Prostate gland (tissue), 2 donors: Measurements from ENCODE around the gene TEX38. TPM values are rescaled to one million over a fixed set of nuclear protein-coding genes. Genes with fewer than 3 reads are reported as not detected.

Experiments used
- DNase-seq: peaks from one replicate; pipeline ENCODE4 v3.0.0-alpha.2; 2019; ENCODE audit warnings: low spot score
- H3K27ac ChIP-seq, 2 donors: fragments of 200-600 bp; sonication (generic); 2 replicates each; pipeline ENCODE4 v1.5.1; 2017 to 2019
- H3K27me3 ChIP-seq: fragments of 200-600 bp; sonication (generic); replicated peaks from 2 replicates; pipeline ENCODE4 v1.5.1; 2019; ENCODE audit not compliant: insufficient read depth
- H3K36me3 ChIP-seq, 2 donors: fragments of 200-600 bp; sonication (generic); 1 replicate in 1 of 2; 2 replicates in 1 of 2; pipeline versions ENCODE4 v1.5.1 to v1.8.1; 2017 to 2019
- H3K4me1 ChIP-seq: fragments of 200-600 bp; sonication (generic); replicated peaks from 2 replicates; pipeline ENCODE4 v1.5.1; 2019
- H3K4me3 ChIP-seq, 2 donors: fragments of 200-600 bp; sonication (generic); 2 replicates each; pipeline ENCODE4 v1.5.1; 2017 to 2019
- H3K9me3 ChIP-seq: fragments of 200-600 bp; sonication (generic); 2 replicates; pipeline ENCODE4 v1.5.1; 2017
- CTCF ChIP-seq, 4 experiments: fragments of 200-600 bp in 2 of 4; fragments of 450-650 bp in 2 of 4; sonication (generic) in 2 of 4; IDR thresholded peaks; 1 replicate in 3 of 4; 2 replicates in 1 of 4; pipeline ENCODE4 v1.5.1; 2016 to 2019; ENCODE audit warnings: antibody characterized with exemption in 4 of 4, mild to moderate bottlenecking in 2 of 4, moderate library complexity in 2 of 4
- POLR2A ChIP-seq: fragments of 450-650 bp; IDR thresholded peaks from one replicate; pipeline ENCODE4 v1.6.1; 2016; ENCODE audit warnings: antibody characterized with exemption, mild to moderate bottlenecking
- POLR2AphosphoS5 ChIP-seq: sonication (generic); formaldehyde crosslinking; IDR thresholded peaks from one replicate; pipeline ENCODE4 v1.6.1; 2017; ENCODE audit warnings: antibody characterized with exemption
- WGBS: methylation state at CpG from one replicate; pipeline ENCODE4 v1.1.5; 2018; 5-methylcytosine and 5-hydroxymethylcytosine counted together
- intact Hi-C: fragments of 100-400 bp; cut with DNase I; formaldehyde crosslinking; loops from one replicate; pipeline ENCODE4 v1.14.2; 2022
- total RNA-seq, 2 donors: library from RNA; depleted of rRNA; stranded (reverse); fragments of >200 nt; gene quantifications; one replicate each; pipeline ENCODE4 v1.1.0, GENCODE V29; 2016

Gene TEX38
- total RNA-seq, 2 donors from 2014 or later = 30.6 TPM; not detected in 1

- H3K4me3 ChIP-seq = no peak overlapping the region
- H3K27me3 ChIP-seq = no peaks in the 10 kb centered on the region
- no peaks in the 10 kb centered on the region for H3K9me3 ChIP-seq
- H3K27ac ChIP-seq = no peak overlapping the region
- WGBS = 90% methylated on average over 3 of the region's 3 CpGs
- no peak for TF ChIP-seq POLR2AphosphoS5
- no peak for TF ChIP-seq POLR2A
- TF ChIP-seq CTCF (IDR thresholded peaks at IDR 0.05) = no peak
- intact Hi-C loops = no loop called here
- DNase-seq = no peak
- peaks cover 0 to 4% of the 10 kb centered on the region in 2 donors for H3K36me3 ChIP-seq
- no peaks in the 10 kb centered on the region for H3K4me1 ChIP-seq
These were observed 32.4 kb downstream of the TEX38 start for GRCh38 chr1:46703927-46704641.

GRCh38 chr1:46705408-46705807 is 33.8 kb downstream of the TEX38 start:
- Histone ChIP-seq H3K27ac (no peak overlapping the region), H3K4me1 (no peaks in the 10 kb centered on the region), H3K27me3 (no peaks in the 10 kb centered on the region), H3K9me3 (no peaks in the 10 kb centered on the region), H3K36me3 (peaks cover 0 to 4% of the 10 kb centered on the region in 2 donors), H3K4me3 (no peak overlapping the region)
- no peak for DNase-seq
- no peak for TF ChIP-seq POLR2A
- TF ChIP-seq CTCF (IDR thresholded peaks at IDR 0.05) = no peak
- no peak for TF ChIP-seq POLR2AphosphoS5
- WGBS = 91% methylated on average over 9 of the region's 9 CpGs
- intact Hi-C loops = no loop called here

GRCh38 chr1:46708121-46708520 is 36.5 kb downstream of the TEX38 start:
- intact Hi-C loops = no loop called here
- 96% methylated on average over 1 of the region's 1 CpG for WGBS
- DNase-seq = no peak
- H3K4me3 ChIP-seq = no peak overlapping the region
- H3K27ac ChIP-seq = no peak overlapping the region
- no peaks in the 10 kb centered on the region for H3K9me3 ChIP-seq
- peaks cover 0 to 4% of the 10 kb centered on the region in 2 donors for H3K36me3 ChIP-seq
- no peak for TF ChIP-seq POLR2AphosphoS5
- TF ChIP-seq CTCF (IDR thresholded peaks at IDR 0.05) = no peak
- no peak for TF ChIP-seq POLR2A
- H3K4me1 ChIP-seq = no peaks in the 10 kb centered on the region
- H3K27me3 ChIP-seq = no peaks in the 10 kb centered on the region

GRCh38 chr1:46714976-46715375 is 43.3 kb downstream of the TEX38 start:
- no peak for DNase-seq
- Histone ChIP-seq H3K4me3 (no peak overlapping the region), H3K27me3 (no peaks in the 10 kb centered on the region), H3K4me1 (peaks cover 8% of the 10 kb centered on the region), H3K9me3 (no peaks in the 10 kb centered on the region), H3K36me3 (peaks cover 5% of the 10 kb centered on the region in 2 donors), H3K27ac (no peak overlapping the region)
- TF ChIP-seq POLR2AphosphoS5 = no peak
- TF ChIP-seq POLR2A = no peak
- TF ChIP-seq CTCF (IDR thresholded peaks at IDR 0.05) = no peak
- 55% methylated on average over 3 of the region's 3 CpGs for WGBS
- intact Hi-C loops = loop anchor here (5.0 to 10.0 kb wide), 2 partner anchors 50 to 113 kb away; partner anchors contain the start of genes ATPAF1 and MKNK1

GRCh38 chr1:46717654-46718053 is 46.0 kb downstream of the TEX38 start:
- Histone ChIP-seq H3K4me1 (peaks cover 8% of the 10 kb centered on the region), H3K27ac (no peak overlapping the region), H3K27me3 (no peaks in the 10 kb centered on the region), H3K36me3 (peaks cover 5% of the 10 kb centered on the region in 2 donors), H3K9me3 (no peaks in the 10 kb centered on the region), H3K4me3 (peak overlapping the region in 1 of 2 donors; percentile 87)
- no peak for DNase-seq
- no peak for TF ChIP-seq POLR2A
- no peak for TF ChIP-seq CTCF (IDR thresholded peaks at IDR 0.05)
- TF ChIP-seq POLR2AphosphoS5 = no peak
- intact Hi-C loops = loop anchor here (2.0 to 10.0 kb wide), 3 partner anchors 53 to 115 kb away; partner anchors contain the start of genes ATPAF1, MKNK1 and MOB3C
- 67% methylated on average over 9 of the region's 9 CpGs for WGBS
